Endodermal cell (in vitro differentiated cells): ENCODE results near the gene SLC28A1. TPM values are rescaled to one million over a fixed set of nuclear protein-coding genes. Genes with fewer than 3 reads are reported as not detected.

Source experiments
- DNase-seq: peaks from one replicate; pipeline ENCODE4 v3.0.0-alpha.2; 2017
- H3K27ac ChIP-seq: 2 replicates; pipeline ENCODE4 v1.5.1; 2013; ENCODE audit warnings: mild to moderate bottlenecking, low read depth, low read length, moderate library complexity
- H3K27me3 ChIP-seq: 2 replicates; pipeline ENCODE4 v1.6.1; 2013; ENCODE audit warnings: mild to moderate bottlenecking, low read length, moderate library complexity; ENCODE audit not compliant: insufficient read depth, control insufficient read depth, poor library complexity, severe bottlenecking
- H3K36me3 ChIP-seq: 2 replicates; pipeline ENCODE4 v1.7.0; 2013; ENCODE audit warnings: mild to moderate bottlenecking, low read length, moderate library complexity; ENCODE audit not compliant: control insufficient read depth, insufficient read depth
- H3K4me1 ChIP-seq: one replicate; pipeline ENCODE4 v1.7.0; 2013; ENCODE audit warnings: low read length; ENCODE audit not compliant: control insufficient read depth, insufficient read depth
- H3K4me3 ChIP-seq: 2 replicates; pipeline ENCODE4 v1.5.1; 2013; ENCODE audit warnings: mild to moderate bottlenecking, low read length, moderate library complexity
- H3K9ac ChIP-seq: 2 replicates; pipeline ENCODE4 v1.6.1; 2013; ENCODE audit warnings: mild to moderate bottlenecking, low read length, moderate library complexity; ENCODE audit not compliant: poor library complexity, severe bottlenecking; ENCODE audit errors: extremely low read depth
- H3K9me3 ChIP-seq: 2 replicates; pipeline ENCODE4 v1.6.1; 2013; ENCODE audit warnings: mild to moderate bottlenecking, low read length, moderate library complexity; ENCODE audit not compliant: control insufficient read depth
- H3K27ac Mint-ChIP-seq: 2 replicates; pipeline ENCODE4 v1.8.0; 2020; ENCODE audit warnings: mixed read lengths
- H3K27me3 Mint-ChIP-seq: 2 replicates; pipeline ENCODE4 v1.8.0; 2021; ENCODE audit warnings: mild to moderate bottlenecking, mixed read lengths; ENCODE audit not compliant: insufficient read depth
- H3K36me3 Mint-ChIP-seq: 2 replicates; pipeline ENCODE4 v1.8.0; 2020; ENCODE audit warnings: low read depth, mixed read lengths
- H3K4me1 Mint-ChIP-seq: 2 replicates; pipeline ENCODE4 v1.8.0; 2020; ENCODE audit warnings: mixed read lengths
- H3K4me3 Mint-ChIP-seq: 2 replicates; pipeline ENCODE4 v1.8.0; 2020; ENCODE audit warnings: mild to moderate bottlenecking, moderate library complexity, mixed read lengths
- H3K9me3 Mint-ChIP-seq: 2 replicates; pipeline ENCODE4 v1.8.0; 2020; ENCODE audit warnings: mild to moderate bottlenecking, mixed read lengths
- CTCF ChIP-seq: fragments of 200-600 bp; sonication (generic); conservative IDR thresholded peaks from 2 replicates; pipeline ENCODE4 v1.5.0; 2021; ENCODE audit warnings: antibody characterized with exemption, mild to moderate bottlenecking
- WGBS, 2 experiments: methylation state at CpG; one replicate each; pipeline versions ENCODE4 v1.1.5 to v1.1.7; 2013; ENCODE audit warnings: missing lambda C conversion rate in 2 of 2, mixed read lengths in 1 of 2; ENCODE audit not compliant: insufficient coverage in 1 of 2, insufficient read length in 1 of 2; 5-methylcytosine and 5-hydroxymethylcytosine counted together
- total RNA-seq, 2 donors: library from RNA; stranded (reverse); fragmentation: NEBNext Ultra II Directional in 1 of 2; extraction: Animal tissue kit (Norgen Biotek cat#: 25700) in 1 of 2; gene quantifications; 2 replicates in 1 of 2; 3 replicates in 1 of 2; pipeline ENCODE4 v1.2.1, GENCODE V29; 2021

The SLC28A1 gene
- total RNA-seq, 2 donors from 2014 or later, result not detected

DNA sequence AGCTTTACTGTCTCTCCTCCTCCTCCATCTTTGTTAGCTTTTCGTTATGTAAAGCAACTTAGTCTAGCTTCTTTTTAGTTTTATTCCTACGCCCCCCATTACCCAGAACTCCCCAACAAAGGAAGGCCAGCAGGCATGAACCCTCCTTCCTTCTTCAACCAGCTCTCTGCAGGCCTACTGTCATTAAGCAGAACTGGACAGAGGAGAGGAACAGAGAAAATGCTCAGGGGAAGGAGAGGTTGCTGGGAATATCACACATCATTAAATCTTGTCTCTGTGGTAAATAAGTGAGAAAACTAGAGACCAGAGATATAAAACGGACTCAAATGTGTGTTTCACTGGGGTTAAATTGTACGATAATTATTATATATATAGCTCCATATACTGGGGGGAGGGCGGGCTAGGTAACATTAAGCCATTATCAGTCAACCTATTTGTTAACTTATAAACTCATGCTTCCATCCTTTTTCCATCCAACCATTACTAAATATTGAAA, 19.3 kb upstream of the SLC28A1 start:
- no peaks in the 10 kb centered on the region for H3K27me3 Mint-ChIP-seq
- no peak overlapping the region for H3K4me3 Mint-ChIP-seq

GRCh38 chr15:84868037-84868880, 16.2 kb upstream of the SLC28A1 start:
- Mint-ChIP-seq H3K27ac (no peak overlapping the region), H3K27me3 (no peaks in the 10 kb centered on the region), H3K4me3 (no peak overlapping the region), H3K9me3 (no peaks in the 10 kb centered on the region), H3K36me3 (peaks cover 43% of the 10 kb centered on the region), H3K4me1 (no peaks in the 10 kb centered on the region)
- no peak for DNase-seq
- WGBS, 2 experiments, result 89 to 90% methylated on average over 11 to 12 of the region's 12 CpGs
- Histone ChIP-seq H3K27ac (no peak overlapping the region), H3K9ac (no peak overlapping the region), H3K27me3 (no peaks in the 10 kb centered on the region), H3K4me3 (no peak overlapping the region), H3K4me1 (no peaks in the 10 kb centered on the region), H3K9me3 (no peaks in the 10 kb centered on the region), H3K36me3 (peaks cover 67% of the 10 kb centered on the region)
- no peak for TF ChIP-seq CTCF

More for the DNA sequence above, 19.3 kb upstream of the SLC28A1 start:
- no peaks in the 10 kb centered on the region for H3K4me1 ChIP-seq
- H3K27me3 ChIP-seq, result no peaks in the 10 kb centered on the region
- no peak for DNase-seq
- H3K36me3 Mint-ChIP-seq, result peaks cover 66% of the 10 kb centered on the region
- H3K9ac ChIP-seq, result no peak overlapping the region
- no peaks in the 10 kb centered on the region for H3K9me3 ChIP-seq
- peaks cover 94% of the 10 kb centered on the region for H3K36me3 ChIP-seq
- H3K27ac ChIP-seq, result no peak overlapping the region
- H3K4me3 ChIP-seq, result no peak overlapping the region
- H3K9me3 Mint-ChIP-seq, result no peaks in the 10 kb centered on the region
- H3K4me1 Mint-ChIP-seq, result no peaks in the 10 kb centered on the region
- WGBS, 2 experiments, result 99% methylated on average over 4 of the region's 5 CpGs; no CpG with 5 or more reads in 1 of the 2 experiments
- TF ChIP-seq CTCF, result no peak
- no peak overlapping the region for H3K27ac Mint-ChIP-seq

DNA sequence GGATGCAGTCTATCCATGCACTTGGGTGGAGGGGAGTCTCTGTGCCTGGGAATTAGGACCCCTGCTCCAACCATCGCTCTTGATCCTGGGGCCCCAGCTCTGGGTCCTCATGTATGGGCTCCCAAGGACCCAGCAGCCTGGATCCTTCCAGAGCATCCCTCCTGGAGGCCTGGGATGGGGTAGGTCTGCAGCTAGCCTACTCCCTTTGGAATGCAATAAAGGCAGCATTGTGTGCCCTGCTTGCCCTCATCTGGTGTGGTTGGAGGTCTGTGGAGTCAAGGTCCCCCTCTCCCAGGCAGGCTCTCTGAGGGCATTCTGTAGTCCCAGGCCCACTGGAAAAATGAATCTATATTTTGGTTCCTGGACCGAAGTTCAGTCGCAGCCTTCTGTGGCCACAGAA, 15.0 kb upstream of the SLC28A1 start:
- TF ChIP-seq CTCF, result no peak
- peaks cover 32% of the 10 kb centered on the region for H3K36me3 Mint-ChIP-seq
- H3K9me3 ChIP-seq, result no peaks in the 10 kb centered on the region
- H3K36me3 ChIP-seq, result peaks cover 55% of the 10 kb centered on the region
- H3K4me3 Mint-ChIP-seq, result no peak overlapping the region
- H3K9me3 Mint-ChIP-seq, result no peaks in the 10 kb centered on the region
- H3K27ac ChIP-seq, result no peak overlapping the region
- H3K27me3 Mint-ChIP-seq, result no peaks in the 10 kb centered on the region
- DNase-seq, result no peak
- H3K27me3 ChIP-seq, result no peaks in the 10 kb centered on the region
- H3K27ac Mint-ChIP-seq, result no peak overlapping the region
- no peak overlapping the region for H3K4me3 ChIP-seq
- H3K4me1 Mint-ChIP-seq, result no peaks in the 10 kb centered on the region
- no peaks in the 10 kb centered on the region for H3K4me1 ChIP-seq
- H3K9ac ChIP-seq, result no peak overlapping the region
- 90 to 96% methylated on average over 3 of the region's 3 CpGs for WGBS, 2 experiments
